ENCODE data around the gene ADORA2A.

- TF ChIP-seq CTCF (IDR thresholded peaks at IDR 0.05) (no peak), ZFX (IDR thresholded peaks at IDR 0.05; ENCODE audit: borderline replicate concordance) (no peak)
Measured at GRCh38 chr22:24455039-24455438, 27.6 kb downstream of the ADORA2A start.

Data from 22Rv1 (cell line).